Transverse colon (tissue), 4 donors: ENCODE measurements around the gene GNA12.

Experiments
- CTCF ChIP-seq, 5 experiments: fragments of 200-600 bp in 3 of 5; fragments of 450-650 bp in 2 of 5; sonication (generic) in 3 of 5; IDR thresholded peaks; 1 replicate in 2 of 5; 2 replicates in 3 of 5; pipeline ENCODE4 v1.5.1; 2016 to 2017; ENCODE audit warnings: antibody characterized with exemption in 5 of 5, inconsistent platforms in 3 of 5, mild to moderate bottlenecking in 2 of 5, moderate library complexity in 1 of 5
- POLR2A ChIP-seq: fragments of 450-650 bp; IDR thresholded peaks from one replicate; pipeline ENCODE4 v1.6.1; 2016; ENCODE audit warnings: antibody characterized with exemption, mild to moderate bottlenecking, moderate library complexity
- POLR2AphosphoS5 ChIP-seq, 3 donors: sonication (generic); formaldehyde crosslinking; IDR thresholded peaks; one replicate each; pipeline ENCODE4 v1.6.1; 2016; ENCODE audit warnings: antibody characterized with exemption in 3 of 3

GRCh38 chr7:2786607-2787116 lies 57.4 kb downstream of the GNA12 start:
- no peak for TF ChIP-seq CTCF (IDR thresholded peaks at IDR 0.05)
- TF ChIP-seq POLR2A, result no peak
- TF ChIP-seq POLR2AphosphoS5 (IDR thresholded peaks at IDR 0.05), result no peak
